NCI-H1436 (cell line): ENCODE results near the gene AK9.
A peak's percentile ranks its signal among the peaks of the same experiment; 100 is the strongest.

Experiments
- DNase-seq: peaks from one replicate; lab custom pipeline; 2025; lab: John Stamatoyannopoulos, UW

The AK9 gene

GRCh38 chr6:109456710-109457561 lies 234.1 kb downstream of the AK9 start:
- no peak for DNase-seq

GRCh38 chr6:109456111-109456583 lies 234.9 kb downstream of the AK9 start:
- DNase-seq = no peak

- peak; percentile 88 for DNase-seq
Observed at GRCh38 chr6:109455437-109456110, 235.4 kb downstream of the AK9 start, which contains the start of gene MICAL1. Gene MICAL1 (minus strand): TSS chr6:109455772. CDS start chr6:109454196, 1,576 bp downstream.

- DNase-seq = no peak
Observed at GRCh38 chr6:109454496-109455436, 236.2 kb downstream of the AK9 start.

- no peak for DNase-seq
Observed at GRCh38 chr6:109453594-109454495, 237.2 kb downstream of the AK9 start.

- DNase-seq = no peak
Observed at GRCh38 chr6:109453156-109453555, 237.8 kb downstream of the AK9 start.

GRCh38 chr6:109452181-109452580 lies 238.8 kb downstream of the AK9 start:
- no peak for DNase-seq

- DNase-seq = no peak
Observed at GRCh38 chr6:109451376-109451775, 239.6 kb downstream of the AK9 start.

GRCh38 chr6:109450801-109451200 lies 240.2 kb downstream of the AK9 start:
- no peak for DNase-seq

- DNase-seq = no peak
Observed at GRCh38 chr6:109449795-109450673, 241.0 kb downstream of the AK9 start.

- DNase-seq = no peak
Observed at GRCh38 chr6:109449064-109449794, 241.8 kb downstream of the AK9 start.

GRCh38 chr6:109448615-109449014 lies 242.4 kb downstream of the AK9 start:
- no peak for DNase-seq

- no peak for DNase-seq
Observed at GRCh38 chr6:109447878-109448555, 243.0 kb downstream of the AK9 start.

- no peak for DNase-seq
Observed at GRCh38 chr6:109447087-109447486, 243.9 kb downstream of the AK9 start.

GRCh38 chr6:109446541-109446940 lies 244.5 kb downstream of the AK9 start:
- no peak for DNase-seq

GRCh38 chr6:109446072-109446471 lies 244.9 kb downstream of the AK9 start:
- no peak for DNase-seq

- DNase-seq = no peak
Observed at GRCh38 chr6:109445382-109445781, 245.6 kb downstream of the AK9 start.

- DNase-seq = no peak
Observed at GRCh38 chr6:109443425-109443950, 247.5 kb downstream of the AK9 start.
